GOT3 (cell line): ENCODE data around the gene ERG28.
"Not testable (repeated sequence)": the region's sequence is repeated elsewhere in the genome, so short reads cannot be mapped to it uniquely, and the experiment has no call there.

Experiments used
- DNase-seq: peaks from one replicate; lab custom pipeline; 2025; ENCODE audit warnings: mixed read lengths; lab: John Stamatoyannopoulos, UW

Gene ERG28

GRCh38 chr14:75625034-75625433, 35.6 kb downstream of the ERG28 start:
- no peak for DNase-seq

- DNase-seq, result no peak
These were observed 41.1 kb downstream of the ERG28 start for GRCh38 chr14:75619548-75619947.

GRCh38 chr14:75615200-75615599, 45.5 kb downstream of the ERG28 start:
- DNase-seq, result no peak

- no peak for DNase-seq
These were observed 46.5 kb downstream of the ERG28 start for GRCh38 chr14:75614179-75614578.

GRCh38 chr14:75612157-75612556, 48.5 kb downstream of the ERG28 start:
- no peak for DNase-seq

GRCh38 chr14:75610834-75611233, 49.8 kb downstream of the ERG28 start:
- no peak for DNase-seq

GRCh38 chr14:75609606-75610475, 50.8 kb downstream of the ERG28 start:
- DNase-seq, result no peak

GRCh38 chr14:75609116-75609515, 51.6 kb downstream of the ERG28 start:
- DNase-seq, result no peak

- DNase-seq, result no peak
These were observed 52.6 kb downstream of the ERG28 start for GRCh38 chr14:75607842-75608640.

GRCh38 chr14:75607044-75607443, 53.6 kb downstream of the ERG28 start:
- DNase-seq, result no peak

GRCh38 chr14:75605916-75606315, 54.8 kb downstream of the ERG28 start:
- no peak for DNase-seq

GRCh38 chr14:75604979-75605851, 55.5 kb downstream of the ERG28 start:
- no peak for DNase-seq

- no peak for DNase-seq
These were observed 58.2 kb downstream of the ERG28 start for GRCh38 chr14:75602503-75602902.

- not testable (repeated sequence) for DNase-seq
These were observed 59.6 kb downstream of the ERG28 start for GRCh38 chr14:75601061-75601460.

GRCh38 chr14:75600100-75600499, 60.6 kb downstream of the ERG28 start:
- not testable (repeated sequence) for DNase-seq
